T-helper 22 cell (primary cell): ENCODE measurements around the gene ASNS.
"Not testable (repeated sequence)": the region's sequence is repeated elsewhere in the genome, so short reads cannot be mapped to it uniquely, and the experiment has no call there.

ENCODE experiments used
- DNase-seq: peaks from one replicate; pipeline ENCODE4 v3.0.0-alpha.2; 2020; ENCODE audit warnings: low read depth

ASNS gene, protein sequence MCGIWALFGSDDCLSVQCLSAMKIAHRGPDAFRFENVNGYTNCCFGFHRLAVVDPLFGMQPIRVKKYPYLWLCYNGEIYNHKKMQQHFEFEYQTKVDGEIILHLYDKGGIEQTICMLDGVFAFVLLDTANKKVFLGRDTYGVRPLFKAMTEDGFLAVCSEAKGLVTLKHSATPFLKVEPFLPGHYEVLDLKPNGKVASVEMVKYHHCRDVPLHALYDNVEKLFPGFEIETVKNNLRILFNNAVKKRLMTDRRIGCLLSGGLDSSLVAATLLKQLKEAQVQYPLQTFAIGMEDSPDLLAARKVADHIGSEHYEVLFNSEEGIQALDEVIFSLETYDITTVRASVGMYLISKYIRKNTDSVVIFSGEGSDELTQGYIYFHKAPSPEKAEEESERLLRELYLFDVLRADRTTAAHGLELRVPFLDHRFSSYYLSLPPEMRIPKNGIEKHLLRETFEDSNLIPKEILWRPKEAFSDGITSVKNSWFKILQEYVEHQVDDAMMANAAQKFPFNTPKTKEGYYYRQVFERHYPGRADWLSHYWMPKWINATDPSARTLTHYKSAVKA

DNA sequence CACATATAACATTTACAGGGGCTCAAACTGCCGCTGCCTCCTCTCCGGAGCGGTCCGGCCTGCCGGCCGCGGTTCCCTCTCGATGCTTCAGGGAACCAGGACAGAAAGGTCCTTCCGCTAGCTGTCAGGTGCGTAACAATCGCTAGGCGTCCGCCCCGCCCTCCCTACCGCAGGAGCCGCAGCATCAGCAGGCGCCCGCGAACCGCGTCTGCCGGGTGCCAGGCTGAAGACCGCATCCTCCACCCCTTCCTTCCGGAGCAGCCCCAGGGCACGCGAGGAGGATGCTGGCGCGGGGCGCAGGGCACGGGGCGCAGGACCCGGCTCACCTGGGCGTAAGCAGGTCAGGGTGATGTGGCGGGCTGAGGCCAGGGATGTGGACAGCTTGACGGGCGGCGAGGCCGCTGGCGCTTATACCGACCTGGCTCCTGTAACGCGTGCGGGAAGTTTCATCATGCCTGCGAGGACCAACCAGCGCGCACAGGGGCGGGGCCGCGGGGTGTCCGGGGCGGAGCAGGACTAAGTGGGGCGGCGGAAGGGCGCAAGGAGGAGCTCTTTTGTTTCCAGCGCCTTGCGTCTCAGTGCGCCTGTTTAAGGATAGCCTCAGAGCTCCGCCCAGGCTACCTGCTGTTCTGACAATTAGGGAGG lies at the start of gene ASNS:
Gene ASNS, minus strand, starts transcription at position 384 of the 645 bp plus-strand sequence. CDS start 3,252 bp downstream, outside the sequence.
- peak; percentile 62 for DNase-seq

DNA sequence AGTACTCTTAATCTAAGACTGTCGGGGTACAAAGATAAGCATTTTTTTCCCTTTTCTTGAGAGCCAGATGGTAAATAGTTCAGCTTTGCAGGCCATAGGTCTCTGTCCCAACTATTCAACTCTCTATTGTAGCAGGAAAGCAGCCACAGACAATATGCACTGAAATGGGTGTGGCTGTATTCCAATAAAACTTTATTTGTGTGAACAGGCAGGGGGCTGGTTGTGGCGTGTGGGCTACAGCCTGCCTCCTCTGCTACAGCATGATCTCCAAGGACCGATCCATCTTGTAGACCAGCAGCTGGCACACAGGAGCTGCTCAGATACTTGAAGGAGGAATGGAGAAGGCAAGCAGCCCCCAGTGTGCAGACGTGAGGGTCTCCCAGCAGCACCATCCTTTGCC lies 49.0 kb upstream of the ASNS start:
- not testable (repeated sequence) for DNase-seq

DNA sequence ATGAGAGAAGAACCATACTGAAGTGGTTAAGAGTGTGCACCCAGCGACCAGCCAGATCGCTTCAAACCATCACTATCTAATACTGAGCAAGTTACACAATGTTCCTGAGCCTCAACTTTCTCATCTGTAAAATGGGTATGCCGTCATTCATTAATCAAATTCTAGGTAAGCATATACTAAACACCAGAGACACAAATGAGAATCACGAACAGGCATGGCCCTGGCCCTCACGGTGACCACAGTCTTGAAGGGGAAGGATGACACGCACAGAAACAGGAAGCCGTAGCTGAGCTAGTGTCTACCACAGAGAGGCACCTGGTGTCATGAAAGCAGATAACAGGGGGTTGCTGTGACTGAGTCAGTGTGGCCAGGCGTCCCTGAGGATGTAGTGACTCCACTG lies 43.1 kb upstream of the ASNS start:
- not testable (repeated sequence) for DNase-seq

DNA sequence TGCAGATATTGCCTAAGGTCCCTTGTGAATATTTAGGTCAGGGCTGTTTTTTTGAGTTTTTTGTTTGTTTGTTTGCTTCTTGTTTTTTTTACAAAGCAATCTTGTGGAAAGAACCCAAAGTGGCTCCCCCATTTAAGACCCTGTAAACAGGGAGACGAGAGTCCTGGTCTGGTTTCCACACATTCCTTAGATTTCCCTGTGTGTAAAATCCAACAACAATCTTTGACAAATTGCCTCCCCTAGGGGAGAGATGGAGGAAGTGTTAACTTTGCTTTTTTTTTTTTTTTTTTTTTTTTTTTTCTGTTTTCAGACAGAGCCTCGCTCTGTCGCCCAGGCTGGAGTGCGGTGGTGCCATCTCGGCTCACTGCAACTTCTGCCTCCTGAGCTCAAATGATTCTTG lies 40.1 kb upstream of the ASNS start:
- not testable (repeated sequence) for DNase-seq

DNA sequence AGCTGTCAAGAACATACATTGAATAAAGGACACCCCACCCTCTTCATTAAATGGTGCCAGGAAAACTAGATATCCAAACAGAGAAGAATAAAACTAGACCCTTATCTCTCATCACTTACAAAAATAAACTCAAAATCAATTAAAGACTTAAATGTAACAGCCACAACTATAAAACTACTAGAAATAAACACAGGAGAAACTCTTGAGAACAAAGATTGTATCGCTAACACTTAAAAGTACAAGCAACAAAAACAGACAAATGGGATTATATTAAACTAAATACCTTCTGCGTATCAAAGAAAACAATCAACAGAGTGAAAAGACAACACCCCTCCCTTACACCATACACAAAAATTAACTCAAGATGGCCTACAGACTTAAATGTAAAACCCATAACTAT lies 24.7 kb upstream of the ASNS start:
- DNase-seq: not testable (repeated sequence)

DNA sequence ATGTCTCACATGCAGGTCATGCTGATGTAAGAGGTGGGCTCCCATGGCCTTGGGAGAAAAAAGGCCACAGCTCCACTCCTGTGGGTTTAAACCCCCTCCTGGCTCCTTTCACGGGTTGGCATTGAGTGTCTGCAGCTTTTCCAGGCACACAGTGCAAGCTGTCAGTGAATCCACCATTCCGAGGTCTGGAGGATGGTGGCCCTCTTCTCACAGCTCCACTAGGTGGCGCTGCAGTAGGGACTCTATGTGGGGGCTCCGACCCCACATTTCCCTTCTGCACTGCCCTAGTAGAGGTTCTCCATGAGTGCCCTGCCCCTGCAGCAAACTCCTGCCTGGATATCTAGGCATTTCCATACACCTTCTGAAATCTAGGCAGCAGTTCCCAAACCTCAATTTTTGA lies 19.5 kb upstream of the ASNS start:
- DNase-seq: not testable (repeated sequence)

DNA sequence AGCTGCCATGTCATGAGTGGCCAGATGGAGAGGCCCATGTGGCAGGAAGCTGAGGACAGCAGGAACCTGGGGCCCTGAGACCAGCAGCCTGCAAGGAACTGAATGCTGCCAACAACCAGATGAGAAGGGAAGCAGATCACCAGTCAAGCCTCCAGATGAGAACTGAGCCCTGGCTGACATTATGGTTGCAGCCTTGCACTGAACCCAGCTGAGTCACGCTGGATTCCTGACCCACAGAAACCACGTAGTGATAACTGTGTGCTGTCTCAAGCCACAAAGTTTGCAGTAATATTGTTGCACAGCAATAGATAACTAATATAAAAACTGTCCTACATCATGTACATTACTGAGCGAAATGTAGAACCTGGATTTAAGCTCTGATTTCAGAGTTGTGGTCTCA lies 7.3 kb upstream of the ASNS start:
- DNase-seq: not testable (repeated sequence)

DNA sequence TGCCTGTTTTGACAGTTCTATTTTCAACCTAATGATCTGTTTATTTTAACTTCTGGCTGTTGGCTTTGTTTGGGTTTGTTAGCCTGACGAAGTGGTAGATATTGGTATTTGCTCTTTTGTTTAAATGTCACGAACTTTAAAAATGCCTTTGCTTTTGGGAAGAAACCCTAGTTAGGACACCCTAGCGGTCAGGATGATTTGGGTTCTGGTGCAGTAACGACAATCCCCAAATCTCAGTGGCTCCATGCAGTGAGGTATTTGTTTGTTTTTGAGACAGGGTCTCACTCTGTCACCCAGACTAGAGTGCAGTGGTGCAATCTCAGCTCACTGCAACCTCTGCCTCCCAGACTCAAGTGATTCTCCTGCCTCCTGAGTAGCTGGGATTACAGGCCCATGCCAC lies 2.7 kb upstream of the ASNS start:
- DNase-seq: not testable (repeated sequence)

DNA sequence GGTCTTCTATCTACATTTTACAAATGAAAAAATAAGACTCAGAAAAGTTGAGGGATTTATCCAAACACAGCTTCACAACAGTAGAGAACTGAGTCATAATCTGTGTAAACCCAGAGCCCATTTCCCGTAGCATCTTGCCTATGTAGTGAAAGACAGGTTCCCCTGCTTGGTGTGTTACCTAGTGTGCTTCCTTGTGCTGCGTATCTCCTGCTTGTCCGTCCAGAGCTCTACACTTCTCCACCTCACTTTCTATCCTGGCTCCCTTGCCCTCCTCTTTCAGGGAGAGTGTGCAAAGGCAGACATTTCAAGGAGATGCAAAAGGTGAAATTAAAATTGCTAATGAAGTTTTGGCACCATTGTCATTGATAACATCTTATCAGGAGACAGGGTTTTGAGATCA lies 1.4 kb upstream of the ASNS start:
- DNase-seq: no peak

DNA sequence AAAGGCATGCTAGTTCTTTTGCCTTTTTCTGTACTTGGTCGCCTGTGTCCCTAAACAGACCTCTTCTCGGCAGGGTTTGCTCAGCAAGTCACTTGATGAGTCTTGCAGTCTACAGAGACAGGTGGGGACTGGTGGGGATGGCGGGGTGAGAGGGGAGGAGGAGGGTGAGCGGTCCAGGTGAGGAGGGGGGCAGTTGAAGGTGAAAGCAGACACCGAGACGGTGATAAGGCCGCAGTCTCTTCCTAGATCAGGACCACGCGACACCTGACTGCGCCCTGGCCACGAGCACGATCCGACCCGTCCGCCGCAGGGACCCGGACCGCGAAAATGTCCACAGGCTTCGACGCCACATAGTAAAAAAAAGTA lies 566 bp downstream of the ASNS start:
- peak; percentile 7 for DNase-seq

DNA sequence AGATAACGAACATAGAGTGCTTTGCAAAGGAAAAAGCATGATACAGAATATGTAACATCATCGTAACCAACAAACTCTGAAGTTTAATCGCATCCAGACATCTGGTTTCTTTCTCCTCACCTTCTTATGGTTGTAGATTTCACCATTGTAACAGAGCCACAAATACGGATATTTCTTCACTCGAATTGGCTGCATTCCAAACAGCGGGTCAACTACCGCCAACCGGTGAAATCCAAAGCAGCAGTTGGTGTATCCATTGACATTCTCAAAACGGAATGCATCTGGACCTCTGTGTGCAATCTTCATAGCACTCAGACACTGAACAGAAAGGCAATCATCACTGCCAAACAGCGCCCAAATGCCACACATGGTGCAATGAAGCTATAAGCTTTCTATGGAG lies 3.4 kb downstream of the ASNS start:
- DNase-seq: no peak

DNA sequence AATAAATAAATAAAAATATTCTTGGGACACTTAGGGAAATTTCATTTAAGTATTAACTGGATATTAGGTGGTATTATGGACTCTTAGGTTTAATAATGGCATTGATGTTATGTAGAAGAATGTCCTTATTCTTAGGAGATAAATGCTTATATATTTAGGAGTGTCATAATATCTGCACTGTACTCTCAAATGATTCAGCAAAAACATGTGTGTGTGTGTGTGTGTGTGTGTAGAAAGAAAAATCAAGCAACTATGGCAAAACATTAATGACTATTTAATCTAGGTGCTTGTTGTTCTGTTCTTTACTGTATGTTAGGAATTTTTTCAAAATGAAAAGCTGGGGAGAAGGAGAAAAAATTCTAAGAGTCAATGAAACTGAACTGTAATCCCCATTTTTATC lies 3.9 kb downstream of the ASNS start:
- no peak for DNase-seq

DNA sequence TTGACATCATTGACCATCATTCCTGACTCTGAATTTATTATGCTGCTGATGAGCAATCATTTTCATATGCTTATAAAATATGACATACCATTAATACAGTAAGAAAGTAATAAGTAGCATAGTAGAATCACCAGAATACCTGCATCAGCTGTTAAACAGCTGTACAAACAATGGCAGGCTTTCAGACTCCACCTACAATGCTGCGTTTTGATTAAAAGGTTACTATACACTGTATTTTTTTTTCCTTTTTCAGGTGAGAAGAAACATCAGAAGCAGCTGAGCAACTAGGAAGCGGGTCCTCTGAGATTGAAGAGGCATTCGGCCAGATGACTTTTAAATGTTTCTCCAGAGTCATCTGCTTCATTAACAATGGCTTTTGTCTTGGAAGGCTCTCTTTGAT lies 7.1 kb downstream of the ASNS start:
- no peak for DNase-seq

DNA sequence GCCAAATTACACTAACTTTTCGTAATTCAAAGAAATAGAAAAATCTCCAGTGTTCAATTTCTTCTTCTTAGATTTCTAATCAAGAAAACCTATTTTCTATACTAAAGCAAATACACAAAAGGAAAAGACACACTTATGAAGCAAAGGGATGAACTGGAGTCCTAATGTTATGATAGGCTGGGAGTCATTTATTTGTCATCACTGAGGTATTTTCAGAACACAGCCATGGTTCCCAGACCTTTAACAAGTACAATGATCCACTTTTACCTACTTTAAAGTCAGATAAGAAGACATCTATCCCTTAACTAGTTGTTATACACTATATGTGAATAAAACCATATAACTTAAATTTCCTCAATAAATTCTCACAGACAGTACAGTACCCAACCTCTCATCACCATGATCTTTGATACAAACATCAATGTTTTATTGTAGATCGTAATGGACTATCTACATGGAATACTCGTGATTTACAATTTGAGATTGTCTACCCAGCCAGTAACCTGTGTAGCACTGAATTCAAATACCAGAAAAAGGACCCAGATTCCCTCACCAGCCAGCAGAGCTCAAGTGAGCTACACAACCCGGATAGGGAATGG lies 12.5 kb downstream of the ASNS start:
- DNase-seq: no peak

DNA sequence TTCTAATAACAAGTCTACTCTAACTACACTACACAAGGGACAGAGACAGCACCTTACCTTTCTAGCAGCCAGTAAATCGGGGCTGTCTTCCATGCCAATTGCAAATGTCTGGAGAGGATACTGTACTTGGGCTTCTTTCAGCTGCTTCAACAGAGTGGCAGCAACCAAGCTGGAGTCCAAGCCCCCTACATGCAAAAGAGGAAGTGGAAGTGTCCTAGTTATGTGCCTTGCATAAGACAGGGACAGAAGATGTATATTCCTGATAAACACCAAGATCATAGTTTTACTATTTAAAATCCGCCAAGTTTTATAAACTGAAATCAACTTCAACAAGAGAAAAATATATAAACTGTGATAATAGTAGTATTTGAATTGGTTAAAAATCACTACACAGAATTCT lies 14.0 kb downstream of the ASNS start:
- DNase-seq: no peak

DNA sequence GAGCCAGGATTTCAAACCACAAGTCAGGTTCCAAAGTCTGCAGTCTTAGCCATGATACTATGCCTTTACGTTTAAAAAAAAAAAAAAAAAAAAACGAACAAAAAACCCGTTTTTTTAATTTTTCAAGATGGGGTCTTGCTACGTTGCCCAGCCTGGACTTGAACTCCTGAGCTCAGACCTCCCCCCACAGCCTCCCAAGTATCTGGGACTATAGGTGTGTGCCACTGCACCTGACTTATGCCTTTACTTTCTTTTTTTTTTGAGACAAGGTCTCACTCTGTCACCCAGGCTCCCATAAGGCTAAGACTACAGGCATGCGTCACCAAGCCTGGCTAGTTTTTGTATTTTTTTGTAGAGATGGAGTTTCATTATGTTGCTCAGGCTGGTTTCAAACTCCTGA lies 14.7 kb downstream of the ASNS start:
- DNase-seq: no peak

DNA sequence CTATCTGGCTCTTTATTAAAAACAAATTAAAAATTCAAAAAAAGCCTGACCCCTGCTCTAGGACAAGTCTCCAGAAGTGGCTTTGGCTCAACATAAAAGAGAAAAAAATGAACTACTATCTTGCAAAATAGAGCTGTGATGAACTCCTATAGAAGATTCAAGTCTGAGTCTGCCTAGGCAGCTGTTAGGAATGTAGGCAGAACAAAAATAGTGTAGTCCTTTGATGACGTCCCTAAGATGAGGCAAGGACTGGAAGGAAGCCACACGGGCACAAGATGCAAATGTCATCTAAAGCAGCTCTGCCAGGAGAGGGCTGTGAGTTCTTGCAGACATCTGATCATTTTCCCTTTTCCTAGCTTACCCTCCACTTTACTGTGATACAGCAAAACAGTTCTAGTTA lies 20.5 kb downstream of the ASNS start:
- no peak for DNase-seq

DNA sequence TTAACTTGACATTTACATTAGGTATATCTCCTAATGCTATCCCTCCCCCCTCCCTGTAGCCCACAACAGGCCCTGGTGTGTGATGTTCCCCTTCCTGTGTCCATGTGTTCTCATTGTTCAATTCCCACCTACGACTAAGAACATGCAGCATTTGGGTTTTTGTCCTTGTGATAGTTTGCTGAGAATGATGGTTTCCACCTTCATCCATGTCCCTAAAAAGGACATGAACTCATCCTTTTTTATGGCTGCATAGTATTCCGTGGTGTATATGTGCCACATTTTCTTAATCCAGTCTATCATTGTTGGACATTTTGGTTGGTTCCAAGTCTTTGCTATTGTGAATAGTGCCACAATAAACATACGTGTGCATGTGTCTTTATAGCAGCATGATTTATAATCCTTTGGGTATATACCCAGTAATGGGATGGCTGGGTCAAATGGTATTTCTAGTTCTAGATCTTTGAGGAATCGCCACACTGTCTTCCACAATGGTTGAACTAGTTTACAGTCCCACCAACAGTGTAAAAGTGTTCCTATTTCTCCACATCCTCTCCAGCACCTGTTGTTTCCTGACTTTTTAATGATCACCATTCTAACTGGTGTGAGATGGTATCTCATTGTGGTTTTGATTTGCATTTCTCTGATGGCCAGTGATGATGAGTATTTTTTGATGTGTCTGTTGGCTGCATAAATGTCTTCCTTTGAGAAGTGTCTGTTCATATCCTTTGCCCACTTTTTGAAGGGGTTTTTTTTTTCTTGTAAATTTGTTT lies 21.8 kb downstream of the ASNS start:
- DNase-seq: not testable (repeated sequence)

DNA sequence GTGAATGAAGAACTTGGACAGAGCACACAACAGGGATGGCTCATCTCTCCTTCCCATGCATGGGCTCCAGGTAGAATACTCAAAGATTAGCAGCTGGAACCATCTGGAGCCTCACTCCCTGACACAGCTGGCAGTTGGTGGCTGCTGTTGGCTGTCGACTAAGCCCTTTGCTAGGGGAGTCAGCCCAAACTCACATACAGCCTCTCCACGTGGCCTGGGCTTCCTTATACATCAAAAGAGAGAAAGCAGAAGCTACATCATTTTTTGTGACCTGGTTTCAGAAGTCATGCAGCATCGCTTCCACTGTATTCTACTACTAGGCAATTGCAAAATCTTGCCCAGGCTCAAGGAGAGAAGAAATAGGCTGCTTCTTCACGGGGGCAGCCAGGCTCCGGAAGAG lies 24.4 kb downstream of the ASNS start:
- no peak for DNase-seq

DNA sequence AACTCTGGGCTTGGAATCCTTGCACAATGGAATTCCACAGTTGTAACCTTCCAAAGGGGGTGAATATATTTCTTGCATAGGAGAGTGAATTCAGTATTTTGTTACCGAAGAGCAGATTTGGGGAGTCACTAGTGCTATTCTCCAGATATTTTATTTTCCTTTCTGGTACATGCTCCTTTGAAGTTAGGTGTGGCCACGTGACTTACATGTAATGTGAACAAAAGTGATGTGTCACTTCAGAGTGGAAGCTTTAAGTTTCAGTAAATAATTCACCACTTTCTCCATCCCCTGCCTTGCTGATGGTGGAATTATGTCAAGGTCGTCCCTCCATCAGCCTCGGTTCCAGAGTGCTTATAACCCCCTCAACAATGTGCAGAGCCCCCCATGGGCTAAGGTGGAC lies 25.3 kb downstream of the ASNS start:
- DNase-seq: no peak

DNA sequence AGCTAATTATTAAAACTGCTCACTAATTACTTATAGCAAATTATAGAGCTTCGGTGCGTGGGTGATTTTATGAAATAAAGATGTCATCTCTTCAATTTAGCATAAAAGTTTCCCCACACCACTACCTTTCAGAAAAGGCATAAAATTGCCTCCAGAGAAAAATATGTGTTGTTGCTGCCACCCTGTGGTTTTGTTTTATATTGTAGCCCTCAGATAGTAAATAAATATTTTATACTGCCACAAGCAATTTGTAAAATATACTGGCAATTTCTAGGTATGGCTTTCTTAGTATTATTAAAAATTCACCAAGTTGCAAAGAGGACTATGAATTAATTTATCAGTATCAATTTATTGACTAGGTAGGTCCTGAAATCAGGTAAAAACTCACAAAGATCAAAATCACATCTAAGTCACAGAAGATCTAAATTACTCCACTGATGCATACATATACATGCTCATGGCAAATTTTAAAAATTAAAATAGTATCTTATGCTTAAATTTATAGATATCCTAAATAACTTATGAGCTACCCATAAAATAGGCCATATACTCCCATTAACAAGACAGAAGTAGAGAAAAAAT lies 26.5 kb downstream of the ASNS start:
- DNase-seq: no peak

DNA sequence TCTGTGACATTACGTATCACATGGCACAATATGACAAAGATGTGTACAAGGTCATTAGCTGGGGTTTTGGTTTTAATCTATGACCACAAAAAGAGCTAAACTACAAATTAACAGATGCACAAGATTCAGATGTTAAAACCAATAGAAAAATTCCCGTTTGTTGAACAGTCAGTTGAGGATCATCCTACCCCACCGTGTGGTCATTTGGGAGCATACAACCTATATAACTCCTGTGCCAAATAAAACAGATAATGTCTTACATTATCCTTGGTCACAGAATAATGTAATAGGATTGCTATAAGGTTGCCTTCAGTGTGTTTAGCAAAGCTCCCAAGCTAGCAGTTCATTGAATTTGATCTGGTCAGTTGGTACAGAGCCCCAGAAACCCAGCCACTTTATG lies 28.2 kb downstream of the ASNS start:
- DNase-seq: no peak
